HG02938 (cell line): Measurements from ENCODE around the gene POLR1G.
"Not testable (repeated sequence)": the region's sequence is repeated elsewhere in the genome, so short reads cannot be mapped to it uniquely, and the experiment has no call there.

Source experiments
- ATAC-seq: cut with Tn5 transposase; IDR thresholded peaks from one replicate; pipeline ENCODE4 v1.9.1; 2021; ENCODE audit warnings: mild to moderate bottlenecking, moderate library complexity; ENCODE audit not compliant: unreplicated experiment

Gene POLR1G

DNA sequence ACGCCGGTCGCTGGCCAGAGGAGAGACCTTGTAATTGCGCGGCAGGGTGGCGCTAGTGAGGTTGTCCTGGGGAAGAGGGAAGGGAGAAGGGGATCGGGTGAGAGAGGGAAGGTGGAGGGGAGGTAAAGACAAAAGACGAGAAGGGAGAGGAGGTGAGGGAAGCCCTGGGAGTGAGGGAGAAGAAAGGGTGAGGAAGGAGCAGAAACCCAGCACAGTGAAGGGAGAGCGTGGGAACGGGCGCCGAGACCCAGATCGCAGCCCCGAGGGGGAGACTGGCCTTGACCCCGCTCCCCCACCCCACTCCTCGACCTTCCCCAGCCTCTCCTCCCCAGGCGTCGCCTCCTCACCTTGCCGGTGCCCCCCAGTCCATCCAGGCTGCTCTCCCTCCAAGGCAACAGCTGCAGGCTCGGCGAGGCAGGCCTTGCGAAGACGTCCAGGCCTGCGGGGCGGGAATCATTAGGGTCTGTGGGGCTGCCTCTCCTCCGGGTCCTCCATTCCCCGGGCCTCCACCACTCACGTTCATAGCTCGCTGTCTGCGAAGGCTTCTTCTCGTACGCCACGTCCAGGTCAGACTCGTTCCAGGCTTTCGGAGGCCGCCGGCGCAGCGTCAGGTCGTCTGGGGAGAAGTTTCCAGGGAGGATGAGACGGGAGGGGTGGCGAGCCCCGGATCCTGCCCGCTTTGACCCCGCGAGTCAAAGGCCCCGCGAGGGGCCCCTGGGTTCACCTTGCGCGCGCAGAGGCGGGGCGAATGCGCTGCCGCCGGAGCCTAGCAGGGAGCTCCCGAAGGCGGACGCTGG, 10.4 kb upstream of the POLR1G start:
- no peak for ATAC-seq

DNA sequence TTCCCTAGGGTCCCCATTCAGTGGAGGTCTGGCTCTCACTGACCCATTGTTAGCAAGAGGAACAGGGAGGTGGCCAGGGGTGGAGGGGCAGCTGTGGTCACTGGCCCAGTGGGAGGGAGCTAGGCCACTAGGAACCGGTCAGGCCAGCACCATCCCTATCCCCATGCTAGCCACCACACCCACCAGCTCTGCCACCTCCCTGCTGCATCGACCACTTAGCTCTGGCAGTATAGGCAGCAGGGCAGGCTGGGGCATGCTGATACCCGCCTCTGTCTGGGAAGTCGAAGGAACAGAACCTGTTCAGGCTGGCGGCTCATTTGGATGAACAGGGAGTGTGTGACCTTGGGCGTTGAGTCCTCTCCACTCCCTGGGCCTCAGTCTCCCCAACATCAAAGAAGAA, 6.3 kb upstream of the POLR1G start:
- ATAC-seq = no peak

DNA sequence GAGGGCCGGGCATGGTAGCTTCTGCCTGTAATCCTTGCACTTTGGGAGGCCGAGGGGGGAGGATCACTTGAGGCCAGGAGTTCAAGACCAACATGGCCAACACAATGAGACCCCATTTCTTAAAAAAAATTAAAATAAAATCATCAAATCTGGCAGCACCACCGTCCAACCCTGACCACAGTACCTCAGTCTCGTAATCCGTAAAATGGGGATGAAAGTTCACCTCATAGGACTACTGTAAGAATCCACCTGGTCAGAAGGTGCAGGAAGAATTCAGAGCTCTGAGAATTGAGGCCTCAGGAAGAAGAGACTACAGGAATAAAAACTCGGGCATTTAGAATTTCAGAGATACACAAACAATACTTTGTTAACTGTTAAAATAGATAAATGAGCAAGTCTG, 4.6 kb upstream of the POLR1G start:
- ATAC-seq = no peak

DNA sequence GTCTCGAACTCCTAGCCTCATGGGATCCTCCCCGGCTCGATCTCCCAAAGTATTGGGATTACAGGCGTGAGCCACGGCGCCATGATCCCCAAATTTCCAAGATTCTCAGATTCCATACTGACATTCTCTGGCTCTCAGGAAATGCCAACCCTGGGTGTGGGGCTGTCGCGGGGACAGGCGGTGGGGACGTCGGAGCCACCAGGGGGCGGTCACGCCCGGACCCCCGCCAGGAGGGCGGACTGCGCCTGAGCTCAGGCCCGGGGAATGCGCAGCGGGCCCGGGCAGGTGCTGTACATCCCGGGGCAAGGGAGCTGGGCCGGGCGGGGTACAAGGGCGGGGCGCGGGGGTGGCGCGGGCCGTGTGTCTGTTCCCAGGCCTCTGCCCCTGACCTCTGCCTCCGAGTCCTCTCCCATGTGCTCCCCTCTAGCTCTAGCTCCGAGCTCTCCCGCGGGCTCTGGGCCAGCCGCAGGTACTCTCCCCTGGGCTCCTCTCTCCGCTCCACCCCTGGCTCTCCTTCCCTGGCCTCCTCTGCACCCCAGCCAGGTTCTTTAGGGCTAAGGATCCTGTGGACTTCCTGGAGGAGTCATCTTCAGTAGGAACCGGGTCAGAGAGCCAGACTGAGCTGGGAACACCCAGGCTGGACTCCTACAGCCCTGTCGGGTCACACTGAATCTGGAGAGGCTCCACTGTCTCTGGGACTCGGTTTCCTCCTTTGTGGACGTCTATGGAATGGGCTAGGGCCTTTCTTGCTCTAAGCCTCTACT, 4.0 kb upstream of the POLR1G start:
- ATAC-seq = no peak

DNA sequence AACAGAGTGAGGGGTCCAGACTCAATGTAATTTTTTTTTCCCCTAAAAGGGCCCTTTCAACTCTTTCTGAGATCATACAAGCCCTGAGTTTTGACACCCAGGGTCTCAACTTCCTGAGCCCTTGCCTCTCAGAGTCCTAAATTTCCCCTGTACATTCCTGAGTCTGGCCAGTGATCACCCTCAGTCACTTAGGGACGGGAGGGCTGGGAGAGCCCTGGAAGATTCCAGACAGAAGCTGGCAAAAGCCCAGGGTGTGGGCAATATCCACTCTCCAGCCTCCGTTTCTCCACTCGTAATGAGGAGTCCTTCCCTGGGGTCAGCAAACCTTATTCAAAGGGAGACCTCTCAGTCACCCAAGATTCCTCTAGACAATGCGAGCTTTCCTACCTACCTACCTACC, 3.2 kb upstream of the POLR1G start:
- ATAC-seq = no peak

DNA sequence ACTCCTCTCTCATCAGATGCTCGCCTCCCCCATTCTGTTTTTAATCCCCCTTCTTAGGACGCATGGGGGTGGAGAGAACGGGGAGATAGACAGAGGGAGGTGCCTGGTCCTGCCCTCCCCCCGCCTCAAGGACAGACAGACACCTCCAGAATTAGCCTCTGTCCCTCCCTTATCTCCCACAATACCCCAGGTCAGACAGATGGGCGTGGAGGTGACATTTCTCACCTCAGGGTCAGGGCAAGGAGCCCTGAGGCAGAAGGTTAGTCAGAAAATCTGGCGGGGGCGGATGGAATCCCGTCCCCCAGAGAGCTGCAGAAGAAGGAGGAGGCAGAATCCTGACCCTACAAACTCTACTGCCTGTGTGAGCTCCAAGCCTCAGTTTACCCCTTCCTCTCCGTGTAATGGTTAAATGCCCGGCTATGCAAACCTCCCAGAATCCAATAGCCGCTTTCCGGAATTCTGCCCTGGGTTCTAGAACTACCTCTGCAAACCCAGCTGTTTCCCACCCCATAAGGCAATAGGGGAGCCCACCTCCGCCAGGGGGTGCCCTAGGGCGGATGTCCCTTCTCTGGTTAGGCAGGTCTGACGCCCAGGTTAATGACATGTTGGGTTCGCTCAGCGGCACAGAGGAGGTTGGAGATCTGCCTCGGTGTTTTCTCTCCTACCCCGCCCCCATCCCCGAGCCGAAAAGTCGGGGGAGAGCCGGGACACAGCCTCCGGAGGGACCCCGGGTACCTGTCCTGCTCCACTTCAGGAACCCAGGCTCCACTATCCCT, 2.5 kb upstream of the POLR1G start:
- ATAC-seq = no peak

DNA sequence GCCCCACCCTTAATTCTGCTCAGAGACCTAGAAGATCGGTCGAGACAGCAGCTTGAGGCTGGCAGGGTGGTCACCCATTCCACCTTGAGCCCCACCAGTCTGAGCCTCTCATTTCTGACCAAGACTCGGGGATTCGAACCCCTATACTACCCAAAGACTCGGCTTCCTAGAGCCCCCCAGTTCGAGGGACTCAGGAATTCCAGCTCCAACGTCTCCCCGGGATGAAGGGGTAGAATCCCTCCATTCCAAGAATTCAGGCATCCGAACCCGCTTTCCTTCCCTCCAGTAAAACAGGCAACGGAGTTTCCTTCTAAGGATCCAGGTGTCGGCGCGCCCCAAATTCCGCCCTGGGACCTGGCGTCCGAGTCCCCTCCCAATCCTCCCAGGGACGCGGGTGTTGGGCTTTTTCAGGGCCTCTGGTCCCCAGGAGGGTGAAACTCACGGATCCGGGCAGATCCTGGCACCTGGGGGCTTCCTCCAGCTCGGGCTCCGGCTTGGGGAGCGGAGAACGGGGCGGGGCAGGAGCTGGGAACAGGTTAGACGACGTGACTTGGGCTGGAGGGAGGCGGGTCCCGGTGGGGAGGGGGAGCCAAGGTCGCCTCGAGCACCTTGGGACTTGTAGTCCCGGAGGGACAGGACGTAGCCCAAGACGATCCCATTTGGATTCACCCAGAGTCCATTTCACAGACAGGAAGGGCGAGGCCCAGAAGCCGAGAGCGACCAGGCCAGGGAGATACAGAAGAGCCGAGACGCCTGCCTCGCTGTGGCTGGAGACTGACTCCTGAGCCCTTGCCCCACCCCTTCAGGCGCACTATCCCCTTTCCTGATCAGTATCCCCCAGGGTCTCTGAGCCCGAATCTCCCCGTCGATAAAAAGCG, 1.6 kb upstream of the POLR1G start, which contains the start of gene PPP1R13L:
Gene PPP1R13L, minus strand, starts transcription at position 513 of the 878 bp plus-strand sequence. CDS start 6,751 bp downstream, outside the sequence.
- ATAC-seq = peak; percentile 23

DNA sequence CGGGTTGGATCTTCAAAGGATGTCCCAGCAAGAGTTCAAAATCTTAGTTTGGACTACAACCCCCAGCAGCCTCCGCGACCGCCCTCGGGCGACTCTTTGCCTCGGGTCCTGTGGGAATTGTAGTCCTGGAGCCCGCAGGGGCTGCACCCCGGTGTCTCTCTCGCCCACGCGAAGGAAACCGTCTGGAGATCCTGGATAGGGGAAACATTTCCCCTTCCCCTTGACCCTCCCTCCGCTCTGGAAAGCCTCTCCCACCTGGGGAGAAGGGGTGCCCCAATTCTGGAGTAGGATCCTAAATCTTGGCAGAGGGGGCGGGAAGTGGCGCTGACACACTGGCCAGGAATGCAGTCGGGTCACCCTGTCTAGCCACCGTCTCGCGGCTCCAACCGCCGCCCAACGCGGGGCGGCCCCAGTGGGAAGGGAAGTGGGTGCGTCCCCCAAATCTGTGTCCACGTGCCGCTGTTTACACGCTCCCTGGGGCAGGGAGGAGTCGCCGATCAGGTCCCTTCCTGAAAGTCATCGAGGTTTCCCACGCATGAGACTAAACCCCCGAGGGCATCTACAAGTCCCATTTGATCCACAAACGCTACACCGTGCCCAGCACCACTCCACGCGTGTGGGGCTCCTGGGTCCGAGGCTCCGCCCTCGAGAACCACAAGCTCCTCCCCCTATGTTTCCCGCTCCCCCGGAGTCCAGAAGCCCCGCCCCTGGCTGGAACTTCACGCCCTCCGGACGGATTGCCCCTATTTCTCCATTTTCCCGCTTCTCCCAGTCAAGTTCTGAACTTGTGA, 814 bp upstream of the POLR1G start:
- ATAC-seq = peak; percentile 41

DNA sequence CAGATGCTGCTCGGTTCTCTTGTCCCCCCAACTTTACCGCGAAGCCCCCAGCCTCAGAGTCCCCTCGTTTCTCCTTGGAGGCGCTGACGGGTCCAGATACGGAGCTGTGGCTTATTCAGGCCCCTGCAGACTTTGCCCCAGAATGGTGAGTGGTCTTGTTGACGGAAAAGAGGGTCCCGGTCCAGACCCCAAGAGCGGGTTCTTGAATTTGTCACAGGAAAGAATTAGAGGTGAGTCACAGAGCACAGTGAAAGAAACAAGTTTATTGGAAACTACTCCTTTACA, 589 bp downstream of the POLR1G start:
- ATAC-seq = no peak

DNA sequence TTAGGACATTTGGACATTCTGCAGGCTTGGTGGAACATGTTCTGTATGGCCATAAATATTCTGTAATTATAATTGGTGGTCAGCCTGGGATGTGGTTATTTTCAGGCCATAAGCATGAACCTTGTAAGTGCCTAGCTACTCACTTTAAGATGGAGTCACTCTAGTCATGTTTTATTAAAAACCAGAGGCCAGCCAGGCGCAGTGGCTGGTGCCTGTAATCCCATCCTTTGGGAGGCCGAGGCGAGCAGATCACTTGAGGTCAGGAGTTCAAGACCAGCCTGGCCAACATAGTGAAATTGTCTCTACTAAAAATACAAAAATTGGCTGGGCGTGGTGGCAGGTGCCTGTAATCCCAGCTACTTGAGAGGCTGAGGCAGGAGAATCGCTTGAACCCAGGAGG, 1.1 kb downstream of the POLR1G start:
- ATAC-seq = not testable (repeated sequence)

DNA sequence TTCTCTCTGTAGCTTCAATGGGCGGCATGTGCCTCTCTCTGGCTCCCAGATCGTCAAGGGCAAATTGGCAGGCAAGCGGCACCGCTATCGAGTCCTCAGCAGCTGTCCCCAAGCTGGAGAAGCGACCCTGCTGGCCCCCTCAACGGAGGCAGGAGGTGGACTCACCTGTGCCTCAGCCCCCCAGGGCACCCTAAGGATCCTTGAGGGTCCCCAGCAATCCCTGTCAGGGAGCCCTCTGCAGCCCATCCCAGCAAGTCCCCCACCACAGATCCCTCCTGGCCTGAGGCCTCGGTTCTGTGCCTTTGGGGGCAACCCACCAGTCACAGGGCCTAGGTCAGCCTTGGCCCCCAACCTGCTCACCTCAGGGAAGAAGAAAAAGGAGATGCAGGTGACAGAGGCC, 1.7 kb downstream of the POLR1G start:
- ATAC-seq = no peak

DNA sequence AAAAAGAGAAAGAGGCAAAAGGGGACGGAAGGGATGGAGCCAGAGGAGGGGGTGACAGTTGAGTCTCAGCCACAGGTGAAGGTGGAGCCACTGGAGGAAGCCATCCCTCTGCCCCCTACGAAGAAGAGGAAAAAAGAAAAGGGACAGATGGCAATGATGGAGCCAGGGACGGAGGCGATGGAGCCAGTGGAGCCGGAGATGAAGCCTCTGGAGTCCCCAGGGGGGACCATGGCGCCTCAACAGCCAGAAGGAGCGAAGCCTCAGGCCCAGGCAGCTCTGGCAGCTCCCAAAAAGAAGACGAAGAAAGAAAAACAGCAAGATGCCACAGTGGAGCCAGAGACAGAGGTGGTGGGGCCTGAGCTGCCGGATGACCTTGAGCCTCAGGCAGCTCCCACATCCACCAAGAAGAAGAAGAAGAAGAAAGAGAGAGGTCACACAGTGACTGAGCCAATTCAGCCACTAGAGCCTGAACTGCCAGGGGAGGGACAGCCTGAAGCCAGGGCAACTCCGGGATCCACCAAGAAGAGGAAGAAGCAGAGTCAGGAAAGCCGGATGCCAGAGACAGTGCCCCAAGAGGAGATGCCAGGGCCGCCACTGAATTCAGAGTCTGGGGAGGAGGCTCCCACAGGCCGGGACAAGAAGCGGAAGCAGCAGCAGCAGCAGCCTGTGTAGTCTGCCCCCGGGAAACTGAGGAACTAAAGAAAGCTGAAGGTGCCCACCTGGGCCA, 2.5 kb downstream of the POLR1G start:
- ATAC-seq = no peak

DNA sequence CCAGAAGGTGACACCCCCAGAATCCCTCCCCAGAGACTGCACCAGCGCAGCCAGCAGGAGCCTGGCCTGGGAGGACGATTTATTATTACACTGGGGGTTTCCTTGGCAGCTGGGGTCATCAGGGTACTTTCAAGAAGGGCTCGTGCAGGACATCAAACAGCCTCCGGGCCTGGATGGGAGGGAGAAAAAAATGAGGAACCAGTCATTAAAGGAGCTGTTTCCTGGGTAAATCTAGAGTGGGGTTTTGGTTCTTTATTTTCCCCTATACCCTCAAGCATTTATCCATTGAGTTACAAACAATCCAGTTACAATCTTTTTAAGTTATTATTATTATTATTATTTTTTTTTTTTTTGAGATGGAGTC, 3.1 kb downstream of the POLR1G start:
- no peak for ATAC-seq

DNA sequence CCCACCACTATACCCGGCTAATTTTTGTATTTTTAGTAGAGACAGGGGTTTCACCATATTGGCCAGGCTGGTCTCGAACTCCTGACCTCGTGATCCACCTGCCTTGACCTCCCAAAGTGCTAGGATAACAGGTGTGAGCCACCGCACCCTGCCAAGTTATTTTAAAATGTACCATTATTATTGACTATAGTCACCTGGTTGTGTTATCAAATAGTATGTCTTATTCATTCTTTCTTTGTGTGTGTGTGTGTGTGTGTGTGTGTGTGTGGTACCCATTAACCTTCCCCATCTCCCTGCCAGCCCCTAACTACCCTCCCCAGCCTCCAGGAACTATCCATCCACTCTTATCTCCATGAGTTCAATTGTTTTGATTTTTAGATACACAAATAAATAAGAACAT, 3.9 kb downstream of the POLR1G start:
- ATAC-seq = not testable (repeated sequence)

DNA sequence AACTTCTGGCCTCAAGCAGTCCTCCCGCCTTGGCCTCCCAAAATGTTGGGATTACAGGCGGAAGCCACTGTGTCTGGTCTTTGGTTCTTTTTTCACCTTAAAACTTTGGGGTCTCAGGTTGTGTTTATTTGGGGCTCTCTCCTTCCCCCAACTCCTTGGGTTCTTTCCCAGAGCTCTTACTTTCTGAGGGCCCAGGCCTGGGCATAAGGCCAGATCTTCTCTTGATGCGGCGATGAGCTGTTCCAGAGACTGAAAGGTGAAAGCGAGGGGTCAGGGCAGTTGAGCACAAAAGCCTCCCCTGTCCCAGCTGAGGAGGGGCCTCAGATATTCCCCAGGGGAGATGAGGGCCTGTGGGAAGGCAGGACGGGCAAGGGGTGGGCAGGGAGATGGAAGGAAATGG, 7.1 kb downstream of the POLR1G start:
- no peak for ATAC-seq

DNA sequence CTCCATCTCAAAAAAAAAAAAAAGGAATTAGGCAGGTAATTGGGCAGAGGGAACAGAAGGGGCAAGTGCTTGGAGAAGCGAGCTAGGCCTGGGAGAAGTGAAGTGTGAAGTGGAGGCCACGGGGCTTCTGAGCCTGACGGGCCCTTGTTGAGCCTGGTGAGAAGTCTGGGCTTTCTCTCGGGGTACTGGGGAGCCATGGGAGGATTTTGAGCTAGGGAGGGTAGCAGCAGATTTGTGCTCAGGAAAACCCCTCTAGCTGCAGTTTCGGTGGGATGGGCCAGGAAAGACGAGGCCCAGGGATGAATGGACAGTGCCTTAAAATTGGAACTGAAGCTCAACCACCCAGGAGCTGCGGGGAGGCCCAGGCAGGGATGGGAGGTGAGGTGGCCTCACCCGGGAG, 8.0 kb downstream of the POLR1G start:
- ATAC-seq = no peak

DNA sequence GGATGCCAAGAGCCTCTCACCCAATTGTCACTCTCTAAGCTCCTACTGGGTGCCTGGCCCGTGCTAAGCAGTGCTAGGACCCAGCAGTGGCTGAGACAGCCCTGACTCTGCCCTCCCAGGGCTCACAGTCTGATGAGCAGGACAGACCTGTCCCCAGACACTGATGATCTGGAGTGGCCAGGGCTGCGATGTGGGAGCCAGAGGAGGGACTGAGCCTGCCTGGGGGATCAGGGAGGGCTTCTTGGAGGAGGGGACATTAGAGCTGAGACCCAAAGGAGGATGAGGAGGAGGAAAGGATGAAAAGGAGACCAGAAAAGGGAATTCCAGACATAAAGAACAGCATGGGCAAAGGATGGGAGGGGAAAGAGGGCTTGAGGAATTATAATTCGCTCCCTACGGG, 10.7 kb downstream of the POLR1G start:
- no peak for ATAC-seq

DNA sequence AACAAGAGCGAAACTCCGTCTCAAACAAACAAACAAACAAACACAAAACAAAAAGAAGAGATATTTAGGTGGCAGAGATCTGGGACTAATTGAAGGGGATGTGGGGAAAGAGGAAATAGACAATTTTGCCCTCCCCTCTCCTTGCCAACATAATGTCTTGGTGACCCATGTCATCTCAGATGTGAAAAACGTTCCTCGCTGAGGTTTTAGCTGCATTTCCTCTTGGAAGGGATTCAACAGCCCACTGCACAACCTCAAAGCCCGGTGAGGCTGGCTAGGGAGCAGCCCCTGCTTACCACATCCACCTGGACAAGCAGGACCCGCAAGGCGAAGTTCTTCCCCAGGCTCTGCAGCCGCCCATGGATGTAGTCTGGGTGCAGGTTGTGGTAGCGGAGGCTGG, 12.4 kb downstream of the POLR1G start:
- ATAC-seq = no peak

DNA sequence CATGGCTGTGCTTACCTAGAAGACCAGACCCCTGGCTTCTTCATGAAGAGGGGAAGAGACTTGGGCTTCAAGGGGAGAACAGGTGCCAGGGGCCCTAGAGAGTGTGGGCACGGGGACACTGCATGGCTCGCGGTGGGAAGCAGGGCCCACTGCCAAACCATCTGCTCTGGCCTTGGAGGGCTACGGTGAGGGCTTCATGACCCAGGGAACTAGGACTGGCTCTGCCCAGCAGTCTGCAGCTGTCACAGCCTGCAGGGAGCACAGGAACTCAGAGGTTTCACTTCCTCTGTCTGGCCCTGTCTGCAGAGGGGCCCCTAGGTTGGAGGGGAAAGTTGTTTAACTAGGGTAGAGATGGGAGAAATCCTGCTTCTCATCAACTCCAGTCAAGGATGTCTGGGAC, 13.0 kb downstream of the POLR1G start:
- no peak for ATAC-seq
